Spleen (tissue), 11 donors: ENCODE results near the gene MTX1. TPM values are rescaled to one million over a fixed set of nuclear protein-coding genes. Genes with fewer than 3 reads are reported as not detected.

Source experiments
- DNase-seq: peaks from one replicate; pipeline ENCODE4 v3.0.0-alpha.2; 2020
- H3K27ac ChIP-seq, 8 donors: fragments of 200-600 bp; sonication (generic) in 7 of 8; 1 replicate in 4 of 8; 2 replicates in 4 of 8; pipeline versions ENCODE4 v1.5.0 to v1.8.0; 2016 to 2021; ENCODE audit warnings: inconsistent platforms in 4 of 8, mild to moderate bottlenecking in 4 of 8, moderate library complexity in 1 of 8
- H3K27me3 ChIP-seq, 7 donors: fragments of 200-600 bp; sonication (generic) in 6 of 7; replicated peaks in 1 of 7; 1 replicate in 4 of 7; 2 replicates in 3 of 7; pipeline versions ENCODE4 v1.5.0 to v1.8.0; 2016 to 2021; ENCODE audit warnings: inconsistent platforms in 3 of 7, mild to moderate bottlenecking in 1 of 7
- H3K36me3 ChIP-seq, 6 donors: fragments of 200-600 bp; sonication (generic) in 5 of 6; 1 replicate in 4 of 6; 2 replicates in 2 of 6; pipeline versions ENCODE4 v1.5.0 to v1.8.0; 2016 to 2021; ENCODE audit warnings: inconsistent platforms in 2 of 6
- H3K4me1 ChIP-seq, 6 donors: fragments of 200-600 bp; sonication (generic) in 5 of 6; 1 replicate in 3 of 6; 2 replicates in 3 of 6; pipeline versions ENCODE4 v1.5.0 to v1.8.0; 2016 to 2021; ENCODE audit warnings: inconsistent platforms in 3 of 6
- H3K4me3 ChIP-seq, 8 donors: fragments of 200-600 bp; sonication (generic) in 7 of 8; 1 replicate in 4 of 8; 2 replicates in 4 of 8; pipeline versions ENCODE4 v1.5.0 to v1.8.0; 2016 to 2021; ENCODE audit warnings: inconsistent platforms in 4 of 8, mild to moderate bottlenecking in 4 of 8, moderate library complexity in 2 of 8
- H3K9me3 ChIP-seq, 8 donors: fragments of 200-600 bp; sonication (generic) in 7 of 8; 1 replicate in 4 of 8; 2 replicates in 4 of 8; pipeline versions ENCODE4 v1.5.0 to v1.8.0; 2016 to 2021; ENCODE audit warnings: inconsistent platforms in 4 of 8
- POLR2A ChIP-seq, 3 donors: fragments of 450-650 bp; IDR thresholded peaks; one replicate each; pipeline ENCODE4 v1.5.1; 2017; ENCODE audit warnings: antibody characterized with exemption in 3 of 3, mild to moderate bottlenecking in 1 of 3
- POLR2AphosphoS5 ChIP-seq, 3 donors: sonication (generic); formaldehyde crosslinking; IDR thresholded peaks; one replicate each; pipeline ENCODE4 v1.5.1; 2017; ENCODE audit warnings: antibody characterized with exemption in 3 of 3
- WGBS, 5 donors: extraction: QIAGEN DNeasy Blood & Tissue Kit in 3 of 5; methylation state at CpG; one replicate each; pipeline versions ENCODE4 v1.1.5 to v1.1.7; 2013 to 2018; 5-methylcytosine and 5-hydroxymethylcytosine counted together
- intact Hi-C: fragments of 100-400 bp; cut with DNase I; formaldehyde crosslinking; loops from one replicate; pipeline ENCODE4 v1.15.0; 2023; ENCODE audit warnings: low total_unique reads
- polyA plus RNA-seq, 3 donors: library from polyadenylated mRNA; stranded (reverse); fragments of 200-250 nt; gene quantifications; one replicate each; pipeline ENCODE4 v1.2.1, GENCODE V29; 2013
- total RNA-seq, 7 donors: library from RNA; depleted of rRNA in 3 of 7; stranded (reverse); fragments of >200 nt in 3 of 7; fragmentation: NEBNext Ultra II Directional in 4 of 7; extraction: Animal tissue kit (Norgen Biotek cat#: 25700) in 4 of 7; gene quantifications; one replicate each; pipeline versions ENCODE4 v1.1.0 to v1.2.1, GENCODE V29; 2016 to 2021
- TF ChIP-seq, protein P1 (sequence below), 11 experiments: fragments of 200-600 bp in 7 of 11; fragments of 450-650 bp in 4 of 11; sonication (generic) in 4 of 11; IDR thresholded peaks in 8 of 11; conservative IDR thresholded peaks in 3 of 11; 1 replicate in 7 of 11; 2 replicates in 4 of 11; pipeline versions ENCODE4 v1.4.0 to v1.8.0; 2016 to 2021; ENCODE audit warnings: antibody characterized with exemption in 11 of 11, inconsistent platforms in 4 of 11, mild to moderate bottlenecking in 1 of 11
- donor health status: healthy with polysubstance abuse.
- donor health status: DM: no; HTN: no; CAD: no; lungs with moderate emphysema.
- donor health status: DM: no; HTN: no; CAD: no.
- donor health status: Bipolar disorder and iron deficiency.
- donor health status: healthy.
- donor health status: DM: no; HTN: no; CAD: no.
- donor health status: DM: yes; HTN: yes; CAD: no.

Gene MTX1
- total and polyA plus RNA-seq, 10 donors = 28.2 to 48.4 (median 38.5) TPM

- H3K36me3 ChIP-seq = peaks cover 0 to 26% (median 17%) of the 10 kb centered on the region in 6 donors
- intact Hi-C loops = no loop called here
- H3K27ac ChIP-seq = peak overlapping the region; percentile 11 to 84 (median 70)
- no peaks in the 10 kb centered on the region for H3K27me3 ChIP-seq
- TF ChIP-seq, protein P1, sequence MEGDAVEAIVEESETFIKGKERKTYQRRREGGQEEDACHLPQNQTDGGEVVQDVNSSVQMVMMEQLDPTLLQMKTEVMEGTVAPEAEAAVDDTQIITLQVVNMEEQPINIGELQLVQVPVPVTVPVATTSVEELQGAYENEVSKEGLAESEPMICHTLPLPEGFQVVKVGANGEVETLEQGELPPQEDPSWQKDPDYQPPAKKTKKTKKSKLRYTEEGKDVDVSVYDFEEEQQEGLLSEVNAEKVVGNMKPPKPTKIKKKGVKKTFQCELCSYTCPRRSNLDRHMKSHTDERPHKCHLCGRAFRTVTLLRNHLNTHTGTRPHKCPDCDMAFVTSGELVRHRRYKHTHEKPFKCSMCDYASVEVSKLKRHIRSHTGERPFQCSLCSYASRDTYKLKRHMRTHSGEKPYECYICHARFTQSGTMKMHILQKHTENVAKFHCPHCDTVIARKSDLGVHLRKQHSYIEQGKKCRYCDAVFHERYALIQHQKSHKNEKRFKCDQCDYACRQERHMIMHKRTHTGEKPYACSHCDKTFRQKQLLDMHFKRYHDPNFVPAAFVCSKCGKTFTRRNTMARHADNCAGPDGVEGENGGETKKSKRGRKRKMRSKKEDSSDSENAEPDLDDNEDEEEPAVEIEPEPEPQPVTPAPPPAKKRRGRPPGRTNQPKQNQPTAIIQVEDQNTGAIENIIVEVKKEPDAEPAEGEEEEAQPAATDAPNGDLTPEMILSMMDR (IDR thresholded peaks at IDR 0.05 in 8 of 11, conservative IDR thresholded peaks at IDR 0.05 in 3 of 11) = no peak
- TF ChIP-seq POLR2A (IDR thresholded peaks at IDR 0.05) = no peak
- no peak for TF ChIP-seq POLR2AphosphoS5 (IDR thresholded peaks at IDR 0.05)
- H3K4me3 ChIP-seq = no peak overlapping the region
- WGBS, 5 donors = 31 to 48% (median 35%) methylated on average over 7 to 8 of the region's 8 CpGs
- peak; percentile 45 for DNase-seq
- H3K9me3 ChIP-seq = peaks cover 0 to 8% (median 0%) of the 10 kb centered on the region in 8 donors
- peaks cover 14 to 30% (median 23%) of the 10 kb centered on the region in 6 donors for H3K4me1 ChIP-seq
These were observed 42.4 kb upstream of the MTX1 start for GRCh38 chr1:155166051-155166470.

GRCh38 chr1:155166471-155167165 lies 41.9 kb upstream of the MTX1 start:
- Histone ChIP-seq H3K9me3 (peaks cover 0 to 8% (median 0%) of the 10 kb centered on the region in 8 donors), H3K27ac (peak overlapping the region; percentile 11 to 84 (median 70)), H3K36me3 (peaks cover 0 to 31% (median 17%) of the 10 kb centered on the region in 6 donors), H3K27me3 (no peaks in the 10 kb centered on the region), H3K4me1 (peaks cover 14 to 34% (median 25%) of the 10 kb centered on the region in 6 donors), H3K4me3 (peak overlapping the region in 1 of 8 donors; percentile 51)
- TF ChIP-seq POLR2AphosphoS5 (IDR thresholded peaks at IDR 0.05) = peak; percentile 66 to 81 (median 78)
- TF ChIP-seq, protein P1 (IDR thresholded peaks at IDR 0.05 in 8 of 11, conservative IDR thresholded peaks at IDR 0.05 in 3 of 11) = no peak
- intact Hi-C loops = no loop called here
- WGBS, 5 donors = 9 to 12% (median 12%) methylated on average over 14 to 27 of the region's 27 CpGs
- DNase-seq = peak; percentile 86

DNA sequence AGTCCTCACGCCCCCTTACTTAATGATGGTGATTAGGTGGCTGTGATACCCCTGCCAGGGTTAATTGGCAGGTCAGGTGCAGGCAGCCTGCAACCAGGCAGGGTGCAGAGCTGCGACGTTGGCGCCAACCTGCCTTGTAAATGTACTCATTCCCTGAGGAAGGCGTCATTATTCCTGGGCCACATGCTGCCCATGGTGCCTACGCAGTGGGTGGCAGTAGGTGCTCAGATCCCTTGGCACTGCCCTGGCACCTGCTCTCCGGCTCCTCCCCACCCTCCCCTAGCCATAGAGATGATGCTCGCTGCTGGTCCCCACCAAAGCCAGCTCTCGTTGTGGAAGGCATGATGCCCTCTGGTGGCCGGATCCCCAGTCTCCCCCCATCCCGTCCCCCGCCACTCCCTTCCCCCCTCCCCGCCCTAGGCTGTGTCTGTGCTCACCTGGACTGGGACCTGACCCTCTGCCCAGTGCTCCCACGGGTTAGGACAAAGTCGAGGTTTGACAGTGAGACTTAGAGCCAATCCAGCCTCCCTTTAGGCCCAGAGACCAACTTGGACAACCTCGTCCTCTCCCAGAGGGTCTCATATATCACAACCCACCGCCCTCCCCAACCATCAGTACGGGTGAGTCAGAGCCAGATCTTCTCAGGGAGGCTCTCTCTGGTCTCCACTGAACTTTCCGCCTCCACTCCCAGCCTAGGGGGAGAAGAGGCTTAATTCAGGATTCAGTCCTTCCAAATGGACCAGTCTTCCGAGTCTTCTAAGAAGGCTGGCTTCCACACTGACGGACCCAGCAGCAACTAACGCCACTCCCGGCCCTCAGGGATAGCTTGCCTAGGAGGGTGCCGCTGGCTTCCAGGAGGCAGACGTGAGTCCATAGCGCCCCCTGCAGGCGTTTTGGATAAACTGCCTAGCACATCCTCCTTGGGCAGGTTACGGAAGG lies 41.1 kb upstream of the MTX1 start:
- DNase-seq = peak; percentile 96
- TF ChIP-seq, protein P1 (IDR thresholded peaks at IDR 0.05 in 8 of 11, conservative IDR thresholded peaks at IDR 0.05 in 3 of 11) = peak; percentile 84 to 94 (median 88)
- peak; percentile 10 to 63 (median 62) for TF ChIP-seq POLR2AphosphoS5 (IDR thresholded peaks at IDR 0.05)
- no peak for TF ChIP-seq POLR2A (IDR thresholded peaks at IDR 0.05)
- Histone ChIP-seq H3K36me3 (peaks cover 0 to 31% (median 17%) of the 10 kb centered on the region in 6 donors), H3K27me3 (no peaks in the 10 kb centered on the region), H3K4me3 (peak overlapping the region in 2 of 8 donors; percentile 15 to 51), H3K4me1 (peaks cover 20 to 42% (median 33%) of the 10 kb centered on the region in 6 donors), H3K27ac (peak overlapping the region; percentile 11 to 84 (median 70)), H3K9me3 (peaks cover 0 to 8% (median 0%) of the 10 kb centered on the region in 8 donors)
- intact Hi-C loops = loop anchor here (2.0 kb wide), 1 partner anchor 77 kb away; no protein-coding TSS in a partner anchor
- WGBS, 5 donors = 4 to 7% (median 5%) methylated on average over 25 to 28 of the region's 28 CpGs
